Smooth muscle cell (in vitro differentiated cells): ENCODE measurements around the gene THAP8. TPM values are rescaled to one million over a fixed set of nuclear protein-coding genes. Genes with fewer than 3 reads are reported as not detected.

Source experiments
- DNase-seq: peaks from one replicate; lab custom pipeline; 2025; ENCODE audit not compliant: unreplicated experiment; lab: John Stamatoyannopoulos, UW
- H2AFZ ChIP-seq: fragments of 200-600 bp; sonication (generic); 2 replicates; pipeline ENCODE4 v1.6.0; 2016; ENCODE audit warnings: antibody characterized with exemption, low read depth, mild to moderate bottlenecking
- H3F3A ChIP-seq: fragments of 200-600 bp; sonication (generic); 2 replicates; pipeline ENCODE4 v1.6.0; 2017; ENCODE audit warnings: antibody characterized with exemption, low read depth
- H3K27ac ChIP-seq: fragments of 200-600 bp; sonication (generic); 2 replicates; pipeline ENCODE4 v1.5.1; 2016; ENCODE audit warnings: low read depth, mild to moderate bottlenecking
- H3K27me3 ChIP-seq: fragments of 200-600 bp; sonication (generic); 2 replicates; pipeline ENCODE4 v1.6.1; 2016; ENCODE audit warnings: low read depth, mild to moderate bottlenecking
- H3K36me3 ChIP-seq: fragments of 200-600 bp; sonication (generic); 2 replicates; pipeline ENCODE4 v1.5.1; 2016; ENCODE audit warnings: low read depth
- H3K4me1 ChIP-seq: fragments of 200-600 bp; sonication (generic); 2 replicates; pipeline ENCODE4 v1.5.1; 2016; ENCODE audit warnings: low read depth
- H3K4me2 ChIP-seq: fragments of 200-600 bp; sonication (generic); 2 replicates; pipeline ENCODE4 v1.6.0; 2016; ENCODE audit warnings: mild to moderate bottlenecking
- H3K4me3 ChIP-seq: fragments of 200-600 bp; sonication (generic); 2 replicates; pipeline ENCODE4 v1.5.1; 2016; ENCODE audit warnings: mild to moderate bottlenecking
- H3K79me2 ChIP-seq: fragments of 200-600 bp; sonication (generic); 2 replicates; pipeline ENCODE4 v1.6.0; 2016; ENCODE audit warnings: low read depth, mild to moderate bottlenecking
- H3K9ac ChIP-seq: fragments of 200-600 bp; sonication (generic); 2 replicates; pipeline ENCODE4 v1.6.0; 2016; ENCODE audit warnings: low read depth
- H3K9me3 ChIP-seq: fragments of 200-600 bp; sonication (generic); replicated peaks from 2 replicates; pipeline ENCODE4 v1.5.1; 2016; ENCODE audit warnings: low read depth
- H4K20me1 ChIP-seq: fragments of 200-600 bp; sonication (generic); 2 replicates; pipeline ENCODE4 v1.6.0; 2016; ENCODE audit warnings: low read depth
- CTCF ChIP-seq: fragments of 200-600 bp; sonication (generic); IDR thresholded peaks from 2 replicates; pipeline ENCODE4 v1.5.1; 2017; ENCODE audit warnings: borderline replicate concordance, mild to moderate bottlenecking, antibody characterized with exemption; ENCODE audit not compliant: insufficient read depth, poor library complexity, severe bottlenecking
- WGBS: methylation state at CpG from one replicate; pipeline ENCODE4 v1.1.7; 2016; ENCODE audit warnings: low lambda C conversion rate; 5-methylcytosine and 5-hydroxymethylcytosine counted together
- polyA plus RNA-seq: library from polyadenylated mRNA; unstranded; fragments of >200 nt; fragmentation: Nextera tagmentation; extraction: Ambion mirVana; gene quantifications from 2 replicates; pipeline ENCODE4 v1.2.1, GENCODE V29; 2016
- total RNA-seq: library from RNA; depleted of rRNA; stranded (reverse); fragments of >200 nt; gene quantifications from 2 replicates; pipeline ENCODE4 v1.2.3, GENCODE V29; 2014

The THAP8 gene
- total and polyA plus RNA-seq, 2 experiments from 2014 or later = 9.3 to 13.1 TPM

GRCh38 chr19:36064826-36065225 lies 10.7 kb upstream of the THAP8 start:
- 95% methylated on average over 8 of the region's 8 CpGs for WGBS
- no peaks in the 10 kb centered on the region for H3K9me3 ChIP-seq
- no peaks in the 10 kb centered on the region for H4K20me1 ChIP-seq
- H3K4me2 ChIP-seq = no peak overlapping the region
- no peak overlapping the region for H2AFZ ChIP-seq
- no peak overlapping the region for H3K4me3 ChIP-seq
- no peak for DNase-seq
- H3K9ac ChIP-seq = no peak overlapping the region
- H3K4me1 ChIP-seq = no peaks in the 10 kb centered on the region
- no peaks in the 10 kb centered on the region for H3K79me2 ChIP-seq
- H3K36me3 ChIP-seq = no peaks in the 10 kb centered on the region
- no peaks in the 10 kb centered on the region for H3F3A ChIP-seq
- TF ChIP-seq CTCF = no peak
- no peak overlapping the region for H3K27ac ChIP-seq
- no peaks in the 10 kb centered on the region for H3K27me3 ChIP-seq

- Histone ChIP-seq H3K4me1 (no peaks in the 10 kb centered on the region), H3K27me3 (no peaks in the 10 kb centered on the region), H4K20me1 (no peaks in the 10 kb centered on the region), H3K79me2 (peaks cover 9% of the 10 kb centered on the region), H2AFZ (no peak overlapping the region), H3K4me3 (no peak overlapping the region), H3K4me2 (no peak overlapping the region), H3K9me3 (no peaks in the 10 kb centered on the region), H3K36me3 (no peaks in the 10 kb centered on the region), H3K27ac (no peak overlapping the region), H3F3A (no peaks in the 10 kb centered on the region), H3K9ac (no peak overlapping the region)
- TF ChIP-seq CTCF = no peak
- no peak for DNase-seq
- 95% methylated on average over 2 of the region's 2 CpGs for WGBS
Observed at GRCh38 chr19:36061367-36061766, 7.3 kb upstream of the THAP8 start.

GRCh38 chr19:36060430-36060829 lies 6.3 kb upstream of the THAP8 start:
- Histone ChIP-seq H2AFZ (no peak overlapping the region), H3K9ac (no peak overlapping the region), H3K27ac (no peak overlapping the region), H3K36me3 (no peaks in the 10 kb centered on the region), H3K9me3 (no peaks in the 10 kb centered on the region), H3K4me1 (peaks cover 6% of the 10 kb centered on the region), H4K20me1 (no peaks in the 10 kb centered on the region), H3K4me3 (no peak overlapping the region), H3K27me3 (no peaks in the 10 kb centered on the region), H3F3A (no peaks in the 10 kb centered on the region), H3K4me2 (no peak overlapping the region), H3K79me2 (peaks cover 16% of the 10 kb centered on the region)
- peak; percentile 42 for TF ChIP-seq CTCF
- 85% methylated on average over 4 of the region's 4 CpGs for WGBS
- no peak for DNase-seq

- Histone ChIP-seq H3K27me3 (no peaks in the 10 kb centered on the region), H3K4me3 (no peak overlapping the region), H3K9ac (no peak overlapping the region), H3K79me2 (peaks cover 16% of the 10 kb centered on the region), H3F3A (no peaks in the 10 kb centered on the region), H3K4me1 (peaks cover 8% of the 10 kb centered on the region), H3K4me2 (no peak overlapping the region), H3K36me3 (no peaks in the 10 kb centered on the region), H4K20me1 (no peaks in the 10 kb centered on the region), H3K9me3 (no peaks in the 10 kb centered on the region), H3K27ac (no peak overlapping the region), H2AFZ (no peak overlapping the region)
- WGBS = 88% methylated on average over 6 of the region's 6 CpGs
- TF ChIP-seq CTCF = no peak
- DNase-seq = no peak
Observed at GRCh38 chr19:36059180-36059910, 5.3 kb upstream of the THAP8 start.
